Neuronal stem cell (in vitro differentiated cells): ENCODE results near the gene MYO9B.

Experiments used
- DNase-seq: peaks from one replicate; pipeline ENCODE4 v3.0.0-alpha.2; 2013; ENCODE audit warnings: low spot score
- H2AFZ ChIP-seq: one replicate; pipeline ENCODE4 v1.6.1; 2013; ENCODE audit warnings: mild to moderate bottlenecking, low read length, inconsistent platforms
- H2AK5ac ChIP-seq: 2 replicates; pipeline ENCODE4 v1.6.1; 2013; ENCODE audit warnings: low read depth, mild to moderate bottlenecking, inconsistent platforms, low read length, moderate library complexity, mixed read lengths
- H2BK120ac ChIP-seq: 2 replicates; pipeline ENCODE4 v1.6.1; 2013; ENCODE audit warnings: low read depth, mild to moderate bottlenecking, inconsistent platforms, low read length, moderate library complexity, mixed read lengths
- H2BK12ac ChIP-seq: one replicate; pipeline ENCODE4 v1.6.1; 2013; ENCODE audit warnings: low read length, inconsistent platforms
- H2BK15ac ChIP-seq: 2 replicates; pipeline ENCODE4 v1.6.1; 2013; ENCODE audit warnings: mild to moderate bottlenecking, low read length, inconsistent platforms, mixed read lengths
- H2BK5ac ChIP-seq: one replicate; pipeline ENCODE4 v1.6.1; 2013; ENCODE audit warnings: inconsistent platforms, mild to moderate bottlenecking, low read length, moderate library complexity
- H3K14ac ChIP-seq: one replicate; pipeline ENCODE4 v1.6.1; 2013; ENCODE audit warnings: low read length, inconsistent platforms
- H3K18ac ChIP-seq: 2 replicates; pipeline ENCODE4 v1.6.1; 2013; ENCODE audit warnings: low read length, inconsistent platforms
- H3K23ac ChIP-seq: 2 replicates; pipeline ENCODE4 v1.6.1; 2013; ENCODE audit warnings: low read depth, mild to moderate bottlenecking, mixed read lengths, low read length, inconsistent platforms; ENCODE audit not compliant: poor library complexity
- H3K27ac ChIP-seq: replicated peaks from 3 replicates; pipeline ENCODE4 v1.5.1; 2013; ENCODE audit warnings: low read length, inconsistent platforms
- H3K27me3 ChIP-seq, 3 experiments: 2 replicates each; pipeline ENCODE4 v1.6.1; 2013; ENCODE audit warnings: low read length in 3 of 3, mild to moderate bottlenecking in 2 of 3, inconsistent platforms in 1 of 3, low read depth in 1 of 3, mixed read lengths in 1 of 3, moderate library complexity in 1 of 3; ENCODE audit not compliant: control insufficient read depth in 3 of 3, insufficient read depth in 3 of 3
- H3K36me3 ChIP-seq, 2 donors: replicated peaks in 1 of 2; 2 replicates each; pipeline ENCODE4 v1.6.1; 2013; ENCODE audit warnings: low read length in 2 of 2; ENCODE audit not compliant: control insufficient read depth in 2 of 2, insufficient read depth in 2 of 2
- H3K4ac ChIP-seq: 2 replicates; pipeline ENCODE4 v1.6.1; 2013; ENCODE audit warnings: inconsistent platforms, mild to moderate bottlenecking, low read length, moderate library complexity
- H3K4me1 ChIP-seq, 2 donors: 1 replicate in 1 of 2; 2 replicates in 1 of 2; pipeline ENCODE4 v1.6.1; 2013; ENCODE audit warnings: low read length in 2 of 2, low read depth in 1 of 2; ENCODE audit not compliant: control insufficient read depth in 2 of 2, insufficient read depth in 1 of 2
- H3K4me2 ChIP-seq: one replicate; pipeline ENCODE4 v1.6.1; 2013; ENCODE audit warnings: mild to moderate bottlenecking, low read length, inconsistent platforms; ENCODE audit not compliant: insufficient read depth, poor library complexity, severe bottlenecking
- H3K4me3 ChIP-seq, 2 donors: 2 replicates each; pipeline ENCODE4 v1.5.1; 2013; ENCODE audit warnings: low read length in 2 of 2, mild to moderate bottlenecking in 2 of 2, inconsistent platforms in 1 of 2, moderate library complexity in 1 of 2
- H3K79me1 ChIP-seq: one replicate; pipeline ENCODE4 v1.6.1; 2013; ENCODE audit warnings: low read depth, mild to moderate bottlenecking, inconsistent platforms, low read length, moderate library complexity
- H3K9ac ChIP-seq: one replicate; pipeline ENCODE4 v1.6.1; 2013; ENCODE audit warnings: mild to moderate bottlenecking, low read depth, low read length, inconsistent platforms; ENCODE audit not compliant: poor library complexity
- H3K9me3 ChIP-seq, 2 donors: replicated peaks in 1 of 2; 2 replicates each; pipeline versions ENCODE3 to v1.6.1; 2013; ENCODE audit warnings: low read length in 2 of 2, mild to moderate bottlenecking in 2 of 2, inconsistent platforms in 1 of 2, low read depth in 1 of 2, mixed read lengths in 1 of 2, moderate library complexity in 1 of 2; ENCODE audit not compliant: control insufficient read depth in 2 of 2, insufficient read depth in 1 of 2
- H4K8ac ChIP-seq: one replicate; pipeline ENCODE4 v1.6.1; 2013; ENCODE audit warnings: low read depth, mild to moderate bottlenecking, inconsistent platforms, low read length, moderate library complexity
- H4K91ac ChIP-seq: one replicate; pipeline ENCODE4 v1.6.1; 2013; ENCODE audit warnings: low read length, low read depth, mild to moderate bottlenecking, inconsistent platforms; ENCODE audit not compliant: poor library complexity
- WGBS, 2 donors: extraction: QIAGEN DNeasy Blood & Tissue Kit; methylation state at CpG; one replicate each; pipeline ENCODE4 v1.1.7; 2013; ENCODE audit warnings: missing lambda C conversion rate in 2 of 2, mixed read lengths in 1 of 2; ENCODE audit not compliant: insufficient read length in 2 of 2, insufficient replicate concordance in 1 of 2; ENCODE audit errors: extremely low coverage in 2 of 2; 5-methylcytosine and 5-hydroxymethylcytosine counted together

The MYO9B gene

DNA sequence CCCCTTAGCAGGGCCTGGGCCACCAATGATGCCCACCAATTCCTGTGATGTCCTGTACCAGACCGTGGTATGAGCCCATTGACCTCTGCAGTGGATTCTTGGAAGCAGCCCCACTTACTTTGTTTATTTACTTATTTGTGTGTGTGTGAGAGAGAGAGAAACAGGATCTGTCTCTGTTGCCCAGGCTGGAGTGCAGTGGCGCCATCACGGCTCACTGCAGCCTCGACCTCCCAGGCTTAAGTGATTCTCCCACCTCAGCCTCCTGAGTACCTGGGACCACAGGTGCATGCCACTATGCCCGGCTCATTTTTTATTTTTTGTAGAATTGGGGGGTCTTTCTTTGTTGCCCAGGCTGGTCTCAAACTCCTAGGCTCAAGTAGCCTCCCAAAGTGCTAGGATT, 13.0 kb downstream of the MYO9B start:
- Histone ChIP-seq H3K18ac (no peak overlapping the region), H4K8ac (no peak overlapping the region), H2BK15ac (no peak overlapping the region), H3K4me3 (no peak overlapping the region), H2AK5ac (no peak overlapping the region), H3K23ac (no peak overlapping the region), H3K79me1 (peaks cover 11% of the 10 kb centered on the region), H3K14ac (no peak overlapping the region), H3K9ac (no peak overlapping the region), H2BK5ac (no peak overlapping the region), H3K27me3 (no peaks in the 10 kb centered on the region), H3K36me3 (peaks cover 2 to 50% of the 10 kb centered on the region in 2 donors), H3K4ac (no peak overlapping the region), H2BK12ac (no peak overlapping the region), H3K9me3 (peaks cover 1 to 9% of the 10 kb centered on the region in 2 donors), H4K91ac (no peak overlapping the region), H2BK120ac (no peak overlapping the region), H2AFZ (no peak overlapping the region), H3K4me2 (no peak overlapping the region), H3K4me1 (peaks cover 0 to 3% of the 10 kb centered on the region in 2 donors), H3K27ac (no peak overlapping the region)
- no peak for DNase-seq
- WGBS, 2 donors = no CpG with 5 or more reads among the region's 5 CpGs

- Histone ChIP-seq H3K23ac (no peak overlapping the region), H3K9ac (no peak overlapping the region), H3K14ac (no peak overlapping the region), H3K4ac (no peak overlapping the region), H3K18ac (no peak overlapping the region), H2AFZ (no peak overlapping the region), H3K79me1 (peaks cover 11% of the 10 kb centered on the region), H3K4me1 (peaks cover 0 to 3% of the 10 kb centered on the region in 2 donors), H3K27ac (no peak overlapping the region), H2BK5ac (no peak overlapping the region), H4K91ac (no peak overlapping the region), H2BK12ac (no peak overlapping the region), H2BK15ac (no peak overlapping the region), H3K4me2 (no peak overlapping the region), H2AK5ac (no peak overlapping the region), H3K4me3 (no peak overlapping the region), H2BK120ac (no peak overlapping the region), H3K27me3 (no peaks in the 10 kb centered on the region), H3K36me3 (peaks cover 5 to 53% of the 10 kb centered on the region in 2 donors), H4K8ac (no peak overlapping the region), H3K9me3 (peaks cover 4 to 16% of the 10 kb centered on the region in 2 donors)
- no peak for DNase-seq
- no CpG with 5 or more reads among the region's 9 CpGs for WGBS, 2 donors
Observed at GRCh38 chr19:17090583-17090982, 15.0 kb downstream of the MYO9B start.

DNA sequence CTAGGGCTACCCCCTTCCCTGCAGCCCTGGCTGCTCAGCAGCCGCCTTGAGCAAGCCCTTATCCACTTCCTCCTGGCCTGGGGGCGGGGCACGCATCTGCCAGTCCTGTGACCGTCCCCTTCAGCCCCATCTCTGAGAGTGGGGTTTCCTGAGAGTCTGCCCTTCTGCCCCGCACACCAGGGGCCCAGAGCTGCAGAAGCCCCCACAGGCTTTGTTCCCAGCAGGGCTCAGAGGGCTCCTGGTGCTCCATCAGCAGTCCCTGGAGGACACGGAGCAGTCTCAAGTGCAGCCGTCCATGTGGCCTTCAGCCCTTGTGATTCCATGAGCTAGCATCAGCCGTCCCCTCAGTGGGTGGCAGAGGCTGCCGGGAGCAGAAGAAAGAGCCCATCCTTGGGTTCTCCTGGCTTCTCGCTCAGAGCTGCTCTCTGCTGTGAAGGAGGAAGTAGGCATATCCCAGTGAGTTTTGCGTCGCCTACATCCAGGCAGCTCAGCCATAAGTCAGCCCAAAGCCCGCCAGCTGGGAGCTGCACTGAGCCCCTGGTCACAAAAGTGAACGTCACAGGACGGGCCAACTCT, 16.3 kb downstream of the MYO9B start:
- Histone ChIP-seq H4K8ac (no peak overlapping the region), H4K91ac (no peak overlapping the region), H3K9ac (peak overlapping the region; percentile 32), H2BK15ac (no peak overlapping the region), H3K4me3 (no peak overlapping the region), H2AK5ac (peak overlapping the region; percentile 33), H2BK5ac (no peak overlapping the region), H3K18ac (peak overlapping the region; percentile 21), H2BK12ac (no peak overlapping the region), H3K14ac (peak overlapping the region; percentile 63), H3K36me3 (peaks cover 7 to 45% of the 10 kb centered on the region in 2 donors), H3K27me3 (no peaks in the 10 kb centered on the region), H3K4me2 (no peak overlapping the region), H2AFZ (no peak overlapping the region), H3K23ac (peak overlapping the region; percentile 85), H3K9me3 (peaks cover 4 to 16% of the 10 kb centered on the region in 2 donors), H3K79me1 (peaks cover 6% of the 10 kb centered on the region), H3K27ac (no peak overlapping the region), H2BK120ac (no peak overlapping the region), H3K4ac (peak overlapping the region; percentile 12), H3K4me1 (peaks cover 0 to 3% of the 10 kb centered on the region in 2 donors)
- DNase-seq = no peak
- no CpG with 5 or more reads among the region's 15 CpGs for WGBS, 2 donors

- H3K4me2 ChIP-seq = no peak overlapping the region
- H2BK120ac ChIP-seq = no peak overlapping the region
- H3K27me3 ChIP-seq = no peaks in the 10 kb centered on the region
- H3K4me1 ChIP-seq = peaks cover 3 to 5% of the 10 kb centered on the region in 2 donors
- DNase-seq = no peak
- H4K91ac ChIP-seq = no peak overlapping the region
- no peak overlapping the region for H3K4ac ChIP-seq
- H2BK12ac ChIP-seq = no peak overlapping the region
- no peak overlapping the region for H2AFZ ChIP-seq
- H2BK5ac ChIP-seq = no peak overlapping the region
- no peak overlapping the region for H3K27ac ChIP-seq
- peaks cover 4 to 16% of the 10 kb centered on the region in 2 donors for H3K9me3 ChIP-seq
- H4K8ac ChIP-seq = no peak overlapping the region
- peaks cover 6% of the 10 kb centered on the region for H3K79me1 ChIP-seq
- H3K23ac ChIP-seq = no peak overlapping the region
- no peak overlapping the region for H2BK15ac ChIP-seq
- no peak overlapping the region for H3K14ac ChIP-seq
- H3K4me3 ChIP-seq = peak overlapping the region in 1 of 2 donors; percentile 5
- no CpG with 5 or more reads among the region's 2 CpGs for WGBS, 2 donors
- no peak overlapping the region for H2AK5ac ChIP-seq
- no peak overlapping the region for H3K9ac ChIP-seq
- peaks cover 7 to 38% of the 10 kb centered on the region in 2 donors for H3K36me3 ChIP-seq
- no peak overlapping the region for H3K18ac ChIP-seq
Observed at GRCh38 chr19:17092696-17093095, 17.1 kb downstream of the MYO9B start.
